Measurements from ENCODE around the gene ISLR. TPM values are rescaled to one million over a fixed set of nuclear protein-coding genes. Genes with fewer than 3 reads are reported as not detected.
A peak's percentile ranks its signal among the peaks of the same experiment; 100 is the strongest.

The ISLR gene
- total RNA-seq, 1 donor from 2014 or later, result 2.6 TPM

DNA sequence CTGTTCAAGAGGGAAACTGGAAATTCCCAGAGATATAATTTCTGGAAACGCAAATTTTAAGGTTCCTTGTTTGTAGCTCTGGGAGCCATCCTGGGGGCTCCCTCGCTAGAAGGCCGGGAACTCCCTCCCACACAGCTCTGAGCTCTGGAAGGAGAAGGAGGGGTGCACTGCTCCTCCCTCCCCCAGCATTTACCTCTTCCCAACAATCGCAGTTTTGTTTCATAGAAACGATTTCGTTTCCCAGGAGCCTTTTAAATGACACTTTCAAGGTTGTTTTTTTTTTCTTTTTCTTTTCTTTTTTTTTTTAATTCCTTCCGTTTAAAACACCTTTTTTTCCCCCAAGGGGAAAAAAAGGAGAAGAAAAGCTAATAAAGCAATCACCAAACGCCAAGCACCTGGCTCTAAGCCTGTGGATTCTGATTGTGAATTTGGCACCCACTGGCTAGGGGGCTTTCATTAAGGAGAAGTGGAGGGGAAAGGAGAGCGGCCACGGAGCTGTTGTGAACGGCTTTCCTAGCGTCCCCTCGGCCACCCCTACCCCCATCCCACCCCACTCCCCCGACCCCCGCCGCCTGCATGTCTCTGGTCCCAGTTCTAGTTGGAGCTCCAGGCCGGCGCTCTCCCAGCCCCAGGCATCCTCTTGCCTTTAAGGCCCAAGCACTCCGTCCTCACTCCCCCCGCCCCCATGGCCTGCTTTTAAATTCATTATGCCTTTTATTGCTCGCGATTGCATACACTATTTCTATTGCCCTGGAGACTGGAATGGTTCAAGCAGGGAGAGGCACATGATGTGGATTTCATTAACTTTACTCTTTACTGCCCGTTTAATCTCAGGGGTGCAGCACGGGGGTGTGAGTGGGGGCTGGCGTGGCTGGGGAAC is 49.0 kb downstream of the ISLR start:
- peaks cover 18% of the 10 kb centered on the region for H3K27me3 Mint-ChIP-seq (ENCODE audit: low read depth)
- H3K36me3 Mint-ChIP-seq (ENCODE audit: low read depth), result no peaks in the 10 kb centered on the region
- H3K4me3 Mint-ChIP-seq, result peak overlapping the region; percentile 80
- TF ChIP-seq, protein P1, sequence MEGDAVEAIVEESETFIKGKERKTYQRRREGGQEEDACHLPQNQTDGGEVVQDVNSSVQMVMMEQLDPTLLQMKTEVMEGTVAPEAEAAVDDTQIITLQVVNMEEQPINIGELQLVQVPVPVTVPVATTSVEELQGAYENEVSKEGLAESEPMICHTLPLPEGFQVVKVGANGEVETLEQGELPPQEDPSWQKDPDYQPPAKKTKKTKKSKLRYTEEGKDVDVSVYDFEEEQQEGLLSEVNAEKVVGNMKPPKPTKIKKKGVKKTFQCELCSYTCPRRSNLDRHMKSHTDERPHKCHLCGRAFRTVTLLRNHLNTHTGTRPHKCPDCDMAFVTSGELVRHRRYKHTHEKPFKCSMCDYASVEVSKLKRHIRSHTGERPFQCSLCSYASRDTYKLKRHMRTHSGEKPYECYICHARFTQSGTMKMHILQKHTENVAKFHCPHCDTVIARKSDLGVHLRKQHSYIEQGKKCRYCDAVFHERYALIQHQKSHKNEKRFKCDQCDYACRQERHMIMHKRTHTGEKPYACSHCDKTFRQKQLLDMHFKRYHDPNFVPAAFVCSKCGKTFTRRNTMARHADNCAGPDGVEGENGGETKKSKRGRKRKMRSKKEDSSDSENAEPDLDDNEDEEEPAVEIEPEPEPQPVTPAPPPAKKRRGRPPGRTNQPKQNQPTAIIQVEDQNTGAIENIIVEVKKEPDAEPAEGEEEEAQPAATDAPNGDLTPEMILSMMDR (conservative IDR thresholded peaks at IDR 0.05), result no peak
- no peak for DNase-seq (ENCODE audit: low read depth, low spot score)
- H3K4me1 Mint-ChIP-seq, result peaks cover 76% of the 10 kb centered on the region
- no peaks in the 10 kb centered on the region for H3K9me3 Mint-ChIP-seq
- peak overlapping the region; percentile 78 for H3K27ac Mint-ChIP-seq (ENCODE audit: unreplicated experiment)

DNA sequence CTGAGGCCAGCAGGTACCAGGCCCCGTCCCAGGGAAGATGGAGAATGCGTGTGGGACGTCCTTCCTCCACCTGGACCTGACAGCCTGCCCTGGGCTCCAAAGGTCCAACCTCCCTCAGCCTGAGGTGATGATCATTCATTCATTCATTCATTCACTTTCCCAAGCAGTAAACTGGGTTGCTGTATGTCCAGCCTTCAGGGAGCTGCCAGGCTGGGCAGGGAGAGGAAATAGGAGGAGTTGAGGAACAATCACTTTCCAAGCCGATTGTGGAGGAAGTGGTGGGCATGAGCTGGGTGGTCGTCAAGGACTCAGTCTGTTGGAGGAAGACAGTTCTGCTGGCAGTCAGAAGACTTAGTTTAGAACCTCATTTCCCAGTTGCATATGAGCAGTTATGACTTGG is 52.4 kb downstream of the ISLR start:
- Mint-ChIP-seq H3K36me3 (ENCODE audit: low read depth) (no peaks in the 10 kb centered on the region), H3K4me3 (no peak overlapping the region), H3K9me3 (no peaks in the 10 kb centered on the region), H3K4me1 (peaks cover 89% of the 10 kb centered on the region), H3K27ac (ENCODE audit: unreplicated experiment) (no peak overlapping the region), H3K27me3 (ENCODE audit: low read depth) (peaks cover 18% of the 10 kb centered on the region)
- TF ChIP-seq, protein P1 (conservative IDR thresholded peaks at IDR 0.05), result no peak
- no peak for DNase-seq (ENCODE audit: low read depth, low spot score)

Other genes with a start within 250 kb of the ISLR start
- 17.3 and 19.9 TPM in 2 replicates for gene LOXL1, start 247.2 kb upstream of the ISLR start, total RNA-seq
- gene STOML1, start 181.4 kb upstream of the ISLR start, total RNA-seq, result 8.7 and 9.7 TPM in 2 replicates
- gene PML, start 179.0 kb upstream of the ISLR start, total RNA-seq, result 30.6 and 38.0 TPM in 2 replicates
- gene GOLGA6A, start 91.2 kb upstream of the ISLR start, total RNA-seq, result not detected in 2 replicates
- gene ISLR2, start 43.1 kb upstream of the ISLR start, total RNA-seq, result 9.6 and 10.9 TPM in 2 replicates
- gene STRA6, start 29.1 kb downstream of the ISLR start, total RNA-seq, result 138 and 146 TPM in 2 replicates
- gene CCDC33, start 62.6 kb downstream of the ISLR start, total RNA-seq, result 15.1 and 15.6 TPM in 2 replicates
- gene CYP11A1, start 193.9 kb downstream of the ISLR start, total RNA-seq, result 0.77 and 1.0 TPM in 2 replicates